ENCODE data around the gene CNTNAP4. TPM values are rescaled to one million over a fixed set of nuclear protein-coding genes. Genes with fewer than 3 reads are reported as not detected.

Gene CNTNAP4
- total RNA-seq, 2 donors from 2014 or later, result not detected

GRCh38 chr16:76292218-76292617 lies 15.0 kb downstream of the CNTNAP4 start:
- H3K27me3 ChIP-seq, result no peaks in the 10 kb centered on the region
- H3K27ac ChIP-seq, result no peak overlapping the region
- H3K36me3 ChIP-seq, result no peaks in the 10 kb centered on the region
- DNase-seq (ENCODE audit: low spot score), result no peak
- H3K4me3 ChIP-seq, result no peak overlapping the region
- H3K4me1 ChIP-seq, result no peaks in the 10 kb centered on the region
- H3K9me3 ChIP-seq, result no peaks in the 10 kb centered on the region
- TF ChIP-seq CTCF (IDR thresholded peaks at IDR 0.05), result no peak

- Histone ChIP-seq H3K27me3 (no peaks in the 10 kb centered on the region), H3K4me1 (no peaks in the 10 kb centered on the region), H3K36me3 (no peaks in the 10 kb centered on the region), H3K9me3 (no peaks in the 10 kb centered on the region), H3K4me3 (no peak overlapping the region), H3K27ac (no peak overlapping the region)
- no peak for DNase-seq (ENCODE audit: low spot score)
- no peak for TF ChIP-seq CTCF (IDR thresholded peaks at IDR 0.05)
Measured at GRCh38 chr16:76293980-76294379, 16.8 kb downstream of the CNTNAP4 start.

- H3K4me1 ChIP-seq, result no peaks in the 10 kb centered on the region
- H3K36me3 ChIP-seq, result no peaks in the 10 kb centered on the region
- no peaks in the 10 kb centered on the region for H3K27me3 ChIP-seq
- H3K4me3 ChIP-seq, result no peak overlapping the region
- TF ChIP-seq CTCF (IDR thresholded peaks at IDR 0.05), result no peak
- H3K9me3 ChIP-seq, result no peaks in the 10 kb centered on the region
- no peak for DNase-seq (ENCODE audit: low spot score)
- no peak overlapping the region for H3K27ac ChIP-seq
Measured at GRCh38 chr16:76294396-76295214, 17.4 kb downstream of the CNTNAP4 start.

- no peaks in the 10 kb centered on the region for H3K36me3 ChIP-seq
- no peaks in the 10 kb centered on the region for H3K27me3 ChIP-seq
- H3K27ac ChIP-seq, result no peak overlapping the region
- H3K4me3 ChIP-seq, result no peak overlapping the region
- no peak for DNase-seq (ENCODE audit: low spot score)
- no peaks in the 10 kb centered on the region for H3K9me3 ChIP-seq
- no peak for TF ChIP-seq CTCF (IDR thresholded peaks at IDR 0.05)
- no peaks in the 10 kb centered on the region for H3K4me1 ChIP-seq
Measured at GRCh38 chr16:76297941-76298340, 20.7 kb downstream of the CNTNAP4 start.

GRCh38 chr16:76303637-76304314 lies 26.6 kb downstream of the CNTNAP4 start:
- Histone ChIP-seq H3K27ac (no peak overlapping the region), H3K4me1 (no peaks in the 10 kb centered on the region), H3K27me3 (no peaks in the 10 kb centered on the region), H3K36me3 (no peaks in the 10 kb centered on the region), H3K9me3 (no peaks in the 10 kb centered on the region), H3K4me3 (no peak overlapping the region)
- DNase-seq (ENCODE audit: low spot score), result no peak
- no peak for TF ChIP-seq CTCF (IDR thresholded peaks at IDR 0.05)

Measured in right atrium auricular region (tissue), 2 donors.